GM06990 (cell line): ENCODE measurements around the gene BSN.
"Not testable (repeated sequence)": the region's sequence is repeated elsewhere in the genome, so short reads cannot be mapped to it uniquely, and the experiment has no call there.

Experiments
- DNase-seq: peaks from one replicate; pipeline ENCODE4 v3.0.0-alpha.2; 2011; ENCODE audit not compliant: insufficient read length; ENCODE audit errors: extremely low read depth
- H3K27me3 ChIP-seq: replicated peaks from 2 replicates; pipeline ENCODE4 v1.6.0; 2011; ENCODE audit warnings: low read length; ENCODE audit not compliant: control insufficient read depth, insufficient read depth
- H3K36me3 ChIP-seq: 2 replicates; pipeline ENCODE4 v1.5.1; 2011; ENCODE audit warnings: low read length; ENCODE audit not compliant: control insufficient read depth, insufficient read depth
- H3K4me3 ChIP-seq: replicated peaks from 2 replicates; pipeline ENCODE4 v1.5.1; 2011; ENCODE audit warnings: low read depth, mild to moderate bottlenecking, control low read depth, low read length
- CTCF ChIP-seq: IDR thresholded peaks from 2 replicates; pipeline ENCODE4 v1.5.1; 2011; ENCODE audit warnings: low read length, control low read depth, mild to moderate bottlenecking, inconsistent platforms; ENCODE audit not compliant: insufficient read depth, poor library complexity, severe bottlenecking

The BSN gene

DNA sequence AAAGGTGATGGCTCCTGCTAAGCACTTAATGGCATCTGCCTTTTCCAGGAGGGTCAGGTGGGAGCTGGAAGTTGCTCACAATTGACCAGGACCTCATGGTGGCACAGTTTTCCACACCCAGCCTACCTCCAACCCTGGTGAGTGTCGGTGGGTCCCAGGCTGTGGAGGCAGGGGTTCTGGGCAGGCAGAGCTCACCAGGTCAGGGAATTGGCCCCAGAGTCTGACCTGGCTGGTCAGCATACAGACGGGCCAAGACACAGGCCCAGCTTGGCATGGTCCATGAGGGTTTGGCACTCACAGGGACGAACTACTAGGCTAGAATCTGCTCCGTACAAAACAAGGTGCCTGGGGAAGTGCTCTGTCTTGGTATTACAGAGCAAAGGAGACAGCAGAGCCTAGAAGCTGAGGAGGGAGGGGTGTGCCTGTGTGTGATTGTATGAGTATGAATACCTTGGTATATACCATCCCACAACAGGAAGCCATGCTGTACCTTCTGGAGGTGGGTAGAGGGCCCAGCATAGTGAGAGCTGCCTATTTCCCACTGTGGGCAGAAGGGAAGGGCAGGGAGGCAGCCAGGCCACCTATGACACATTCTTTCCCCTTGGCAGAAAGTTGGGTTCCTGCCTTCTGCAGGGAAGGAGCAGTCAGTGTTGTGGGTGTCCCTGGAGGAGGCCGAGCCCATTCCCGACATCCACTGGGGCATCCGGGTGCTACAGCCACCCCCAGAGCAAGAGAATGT lies 126.4 kb downstream of the BSN start:
- peaks cover 71% of the 10 kb centered on the region for H3K36me3 ChIP-seq
- H3K27me3 ChIP-seq = no peaks in the 10 kb centered on the region
- no peak for DNase-seq

DNA sequence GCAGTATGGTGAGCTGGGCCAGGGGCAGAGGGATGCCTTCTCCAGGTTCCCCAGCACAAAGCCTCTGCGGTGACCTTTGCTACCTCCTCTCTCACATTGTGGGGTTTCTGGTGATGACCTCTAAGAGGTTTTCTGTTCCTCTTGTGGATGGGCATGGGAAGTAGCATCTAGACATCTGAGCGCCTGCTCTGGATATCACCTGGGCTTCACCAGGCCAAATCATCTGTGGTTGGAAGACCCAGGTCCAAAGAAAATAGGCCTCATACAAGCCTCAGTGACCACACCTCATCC lies 126.9 kb downstream of the BSN start:
- H3K27me3 ChIP-seq = no peaks in the 10 kb centered on the region
- H3K36me3 ChIP-seq = peaks cover 67% of the 10 kb centered on the region
- no peak for DNase-seq
- H3K4me3 ChIP-seq = no peak overlapping the region
- no peak for TF ChIP-seq CTCF

More for the DNA sequence above, 126.4 kb downstream of the BSN start:
- no peak for TF ChIP-seq CTCF
- H3K4me3 ChIP-seq = no peak overlapping the region

DNA sequence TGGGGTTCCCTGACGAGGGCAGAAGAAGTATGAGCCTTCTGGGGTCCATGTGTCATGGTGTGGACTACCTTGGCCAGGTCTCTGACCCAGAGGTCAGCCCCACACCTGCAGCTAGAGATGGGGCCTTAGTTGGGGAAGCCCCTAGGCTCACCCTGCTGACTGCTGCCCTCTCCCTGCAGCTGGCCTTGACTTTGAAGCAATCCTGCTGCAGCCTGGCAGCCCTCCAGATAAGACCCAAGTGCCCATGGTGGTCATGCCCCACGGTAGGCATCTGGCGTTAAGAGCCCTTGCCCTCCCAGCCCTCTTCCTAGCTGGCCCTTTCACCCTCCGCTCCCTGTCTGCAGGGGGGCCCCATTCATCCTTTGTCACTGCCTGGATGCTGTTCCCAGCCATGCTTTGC lies 127.3 kb downstream of the BSN start:
- Histone ChIP-seq H3K4me3 (no peak overlapping the region), H3K27me3 (no peaks in the 10 kb centered on the region), H3K36me3 (peaks cover 64% of the 10 kb centered on the region)
- DNase-seq = no peak
- no peak for TF ChIP-seq CTCF

DNA sequence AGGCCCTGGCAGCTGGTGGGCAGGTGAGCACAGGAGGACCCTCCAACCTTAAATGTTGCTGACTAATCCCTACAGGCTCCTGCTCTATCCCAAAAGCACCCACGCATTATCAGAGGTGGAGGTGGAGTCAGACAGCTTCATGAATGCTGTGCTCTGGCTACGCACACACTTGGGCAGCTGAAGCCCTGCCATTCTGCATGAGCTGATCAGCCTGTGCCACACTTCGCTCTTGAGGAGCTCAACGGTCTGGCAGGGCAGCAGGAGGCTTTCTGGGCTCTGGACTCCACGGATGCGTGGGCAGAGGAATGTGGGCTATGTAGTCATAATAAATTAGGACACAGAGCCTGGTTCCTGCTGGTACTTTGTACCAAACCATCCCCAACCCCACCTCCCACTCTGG lies 128.9 kb downstream of the BSN start:
- no peak for TF ChIP-seq CTCF
- peaks cover 50% of the 10 kb centered on the region for H3K36me3 ChIP-seq
- H3K4me3 ChIP-seq = no peak overlapping the region
- H3K27me3 ChIP-seq = no peaks in the 10 kb centered on the region
- DNase-seq = no peak

GRCh38 chr3:49684453-49684852 lies 130.2 kb downstream of the BSN start:
- peaks cover 38% of the 10 kb centered on the region for H3K36me3 ChIP-seq
- not testable (repeated sequence) for H3K27me3 ChIP-seq, H3K4me3 ChIP-seq, DNase-seq

GRCh38 chr3:49685103-49685502 lies 130.8 kb downstream of the BSN start:
- H3K27me3 ChIP-seq, H3K4me3 ChIP-seq, DNase-seq: not testable (repeated sequence)
- peaks cover 33% of the 10 kb centered on the region for H3K36me3 ChIP-seq

- H3K4me3 ChIP-seq, DNase-seq, H3K27me3 ChIP-seq: not testable (repeated sequence)
- H3K36me3 ChIP-seq = peaks cover 25% of the 10 kb centered on the region
Measured at GRCh38 chr3:49685846-49686245, 131.6 kb downstream of the BSN start.

GRCh38 chr3:49686346-49686745 lies 132.1 kb downstream of the BSN start:
- not testable (repeated sequence) for H3K4me3 ChIP-seq, DNase-seq, H3K27me3 ChIP-seq
- H3K36me3 ChIP-seq = peaks cover 20% of the 10 kb centered on the region

GRCh38 chr3:49686769-49687423 lies 132.6 kb downstream of the BSN start:
- H3K4me3 ChIP-seq, H3K27me3 ChIP-seq, DNase-seq: not testable (repeated sequence)
- H3K36me3 ChIP-seq = peaks cover 17% of the 10 kb centered on the region

DNA sequence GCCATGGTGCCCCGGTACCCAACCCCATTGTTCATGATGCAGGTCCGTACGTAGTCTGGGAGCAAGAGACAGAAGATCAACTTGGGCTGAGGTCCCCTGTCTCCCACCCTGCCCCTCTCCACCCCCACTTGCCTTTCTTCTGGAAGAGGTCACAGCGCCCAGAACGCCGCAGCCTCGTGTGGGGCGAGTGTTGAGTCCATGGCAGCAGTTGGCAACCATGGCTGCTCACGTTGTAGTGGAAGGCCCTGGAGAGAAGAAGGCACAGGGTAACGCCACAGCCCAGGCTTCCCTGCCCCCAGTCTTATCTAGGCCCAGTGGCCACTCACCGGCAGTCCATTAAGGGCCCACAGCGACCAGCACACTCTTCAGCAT lies 133.1 kb downstream of the BSN start:
- not testable (repeated sequence) for DNase-seq, H3K27me3 ChIP-seq, H3K4me3 ChIP-seq
- H3K36me3 ChIP-seq = peaks cover 13% of the 10 kb centered on the region
